ENCODE data around the gene PTPRN2. TPM values are rescaled to one million over a fixed set of nuclear protein-coding genes. Genes with fewer than 3 reads are reported as not detected.
"Not testable (repeated sequence)": the region's sequence is repeated elsewhere in the genome, so short reads cannot be mapped to it uniquely, and the experiment has no call there.

The PTPRN2 gene
- total RNA-seq, 1 experiment from 2014 or later = 1.7 TPM

DNA sequence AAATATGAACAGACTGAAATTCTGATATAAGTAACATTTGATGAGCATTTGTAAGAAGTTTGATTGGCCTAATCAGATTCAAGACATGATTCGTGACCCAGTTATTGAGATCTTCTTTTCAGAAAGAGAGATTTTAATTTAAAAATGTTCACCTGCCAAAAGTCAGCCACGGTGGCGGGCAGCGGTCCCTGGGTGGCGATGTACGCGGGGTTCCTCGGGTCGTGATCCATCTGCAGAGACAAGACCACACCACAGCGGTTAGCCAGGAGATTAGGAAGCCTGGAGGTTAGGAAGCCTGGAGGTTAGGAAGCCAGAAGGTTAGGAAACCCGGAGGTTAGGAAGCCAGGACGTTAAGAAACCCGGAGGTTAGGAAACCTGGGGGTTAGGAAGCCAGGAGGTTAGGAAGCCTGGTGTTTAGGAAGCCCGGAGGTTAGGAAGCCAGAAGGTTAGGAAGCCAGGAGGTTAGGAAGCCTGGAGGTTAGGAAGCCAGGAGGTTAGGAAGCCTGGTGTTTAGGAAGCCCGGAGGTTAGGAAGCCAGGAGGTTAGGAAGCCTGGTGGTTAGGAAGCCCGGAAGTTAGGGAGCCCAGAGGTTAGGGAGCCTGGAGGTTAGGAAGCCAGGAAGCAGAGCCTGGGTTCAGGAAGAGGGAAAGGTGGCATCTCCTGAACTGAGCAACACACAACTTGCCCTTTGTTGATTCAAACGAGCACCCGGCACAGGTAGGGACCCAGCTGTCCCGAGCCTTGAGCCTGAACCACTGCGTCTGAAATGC lies 992.4 kb downstream of the PTPRN2 start:
- H3K27me3 ChIP-seq (ENCODE audit: low read length) = no peaks in the 10 kb centered on the region
- no peaks in the 10 kb centered on the region for H4K20me1 ChIP-seq (ENCODE audit: insufficient read depth, low read depth, low read length)
- DNase-seq = no peak
- H3K36me3 ChIP-seq (ENCODE audit: insufficient read depth, low read length) = no peaks in the 10 kb centered on the region
- H2AFZ ChIP-seq (ENCODE audit: low read length) = no peak overlapping the region
- H3K4me3 ChIP-seq (ENCODE audit: low read length) = no peak overlapping the region
- H3K4me2 ChIP-seq (ENCODE audit: low read depth, low read length, poor library complexity, severe bottlenecking) = no peak overlapping the region
- no peaks in the 10 kb centered on the region for H3K79me2 ChIP-seq (ENCODE audit: low read length)
- no peaks in the 10 kb centered on the region for H3K9me3 ChIP-seq (ENCODE audit: low read length)
- no peak overlapping the region for H3K9ac ChIP-seq (ENCODE audit: low read length)
- H3K9me2 ChIP-seq (replicated peaks; ENCODE audit: insufficient read depth, low read length) = no peaks in the 10 kb centered on the region
- H3K27ac ChIP-seq (ENCODE audit: low read length) = no peak overlapping the region
- no peaks in the 10 kb centered on the region for H3K4me1 ChIP-seq (ENCODE audit: low read length)

DNA sequence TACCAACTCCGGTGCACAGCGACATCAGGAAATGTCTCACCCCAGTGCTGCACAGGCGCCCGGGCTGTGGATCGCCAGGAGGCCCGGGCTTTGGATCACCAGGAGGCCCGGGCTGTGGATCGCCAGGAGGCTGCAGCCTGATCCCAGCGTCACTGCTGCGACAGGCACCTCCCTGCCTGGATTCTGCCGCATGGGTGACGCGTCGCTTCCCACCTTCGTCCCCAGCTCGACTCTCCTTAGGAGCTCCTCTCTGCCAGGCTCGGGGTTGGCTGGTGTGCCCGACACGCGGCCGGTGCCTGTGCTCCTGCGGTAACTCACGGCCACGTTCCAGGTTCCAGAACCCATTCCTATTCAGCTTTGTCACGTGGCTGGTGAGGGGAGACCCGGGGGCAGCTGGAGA lies 993.3 kb downstream of the PTPRN2 start:
- H2AFZ ChIP-seq (ENCODE audit: low read length) = no peak overlapping the region
- DNase-seq = no peak
- H3K27me3 ChIP-seq (ENCODE audit: low read length) = no peaks in the 10 kb centered on the region
- H3K9ac ChIP-seq (ENCODE audit: low read length) = no peak overlapping the region
- H3K9me3 ChIP-seq (ENCODE audit: low read length) = no peaks in the 10 kb centered on the region
- no peak overlapping the region for H3K27ac ChIP-seq (ENCODE audit: low read length)
- H3K4me2 ChIP-seq (ENCODE audit: low read depth, low read length, poor library complexity, severe bottlenecking) = no peak overlapping the region
- H3K36me3 ChIP-seq (ENCODE audit: insufficient read depth, low read length) = no peaks in the 10 kb centered on the region
- H3K4me3 ChIP-seq (ENCODE audit: low read length) = no peak overlapping the region
- H3K9me2 ChIP-seq (replicated peaks; ENCODE audit: insufficient read depth, low read length) = no peaks in the 10 kb centered on the region
- H4K20me1 ChIP-seq (ENCODE audit: insufficient read depth, low read depth, low read length) = no peaks in the 10 kb centered on the region
- no peaks in the 10 kb centered on the region for H3K4me1 ChIP-seq (ENCODE audit: low read length)
- H3K79me2 ChIP-seq (ENCODE audit: low read length) = no peaks in the 10 kb centered on the region

GRCh38 chr7:157593541-157593940 lies 994.1 kb downstream of the PTPRN2 start:
- no peak overlapping the region for H2AFZ ChIP-seq (ENCODE audit: low read length)
- no peaks in the 10 kb centered on the region for H3K4me1 ChIP-seq (ENCODE audit: low read length)
- no peaks in the 10 kb centered on the region for H4K20me1 ChIP-seq (ENCODE audit: insufficient read depth, low read depth, low read length)
- no peaks in the 10 kb centered on the region for H3K79me2 ChIP-seq (ENCODE audit: low read length)
- no peaks in the 10 kb centered on the region for H3K36me3 ChIP-seq (ENCODE audit: insufficient read depth, low read length)
- H3K4me2 ChIP-seq (ENCODE audit: low read depth, low read length, poor library complexity, severe bottlenecking) = no peak overlapping the region
- DNase-seq = no peak
- no peaks in the 10 kb centered on the region for H3K9me3 ChIP-seq (ENCODE audit: low read length)
- no peaks in the 10 kb centered on the region for H3K9me2 ChIP-seq (replicated peaks; ENCODE audit: insufficient read depth, low read length)
- H3K9ac ChIP-seq (ENCODE audit: low read length) = no peak overlapping the region
- H3K4me3 ChIP-seq (ENCODE audit: low read length) = no peak overlapping the region
- no peaks in the 10 kb centered on the region for H3K27me3 ChIP-seq (ENCODE audit: low read length)
- no peak overlapping the region for H3K27ac ChIP-seq (ENCODE audit: low read length)

DNA sequence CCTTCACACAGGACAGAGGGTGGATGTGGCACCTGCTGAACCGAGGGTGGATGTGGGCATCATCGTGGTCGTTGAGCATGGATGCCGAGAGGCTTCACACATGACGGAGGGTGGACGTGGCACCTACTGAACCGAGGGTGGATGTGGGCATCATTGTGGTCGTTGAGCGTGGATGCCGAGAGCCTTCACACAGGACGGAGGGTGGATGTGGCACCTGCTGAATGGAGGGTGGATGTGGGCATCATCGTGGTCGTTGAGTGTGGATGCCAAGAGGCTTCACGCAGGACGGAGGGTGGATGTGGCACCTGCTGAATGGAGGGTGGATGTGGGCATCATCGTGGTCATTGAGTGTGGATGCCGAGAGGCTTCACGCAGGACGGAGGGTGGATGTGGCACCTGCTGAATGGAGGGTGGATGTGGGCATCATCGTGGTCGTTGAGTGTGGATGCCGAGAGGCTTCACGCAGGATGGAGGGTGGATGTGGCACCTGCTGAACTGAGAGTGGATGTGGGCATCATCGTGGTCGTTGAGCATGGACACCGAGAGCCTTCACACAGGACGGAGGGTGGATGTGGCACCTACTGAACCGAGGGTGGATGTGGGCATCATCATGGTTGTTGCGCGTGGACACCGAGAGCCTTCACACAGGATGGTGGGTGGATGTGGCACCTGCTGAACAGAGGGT lies 994.8 kb downstream of the PTPRN2 start:
- not testable (repeated sequence) for H3K4me3 ChIP-seq (ENCODE audit: low read length); H3K9me3 ChIP-seq (ENCODE audit: low read length); H3K27me3 ChIP-seq (ENCODE audit: low read length); H3K79me2 ChIP-seq (ENCODE audit: low read length); H3K27ac ChIP-seq (ENCODE audit: low read length); H3K4me2 ChIP-seq (ENCODE audit: low read depth, low read length, poor library complexity, severe bottlenecking); H3K9ac ChIP-seq (ENCODE audit: low read length); DNase-seq; H3K4me1 ChIP-seq (ENCODE audit: low read length); H3K9me2 ChIP-seq (replicated peaks; ENCODE audit: insufficient read depth, low read length); H4K20me1 ChIP-seq (ENCODE audit: insufficient read depth, low read depth, low read length); H3K36me3 ChIP-seq (ENCODE audit: insufficient read depth, low read length); H2AFZ ChIP-seq (ENCODE audit: low read length)

DNA sequence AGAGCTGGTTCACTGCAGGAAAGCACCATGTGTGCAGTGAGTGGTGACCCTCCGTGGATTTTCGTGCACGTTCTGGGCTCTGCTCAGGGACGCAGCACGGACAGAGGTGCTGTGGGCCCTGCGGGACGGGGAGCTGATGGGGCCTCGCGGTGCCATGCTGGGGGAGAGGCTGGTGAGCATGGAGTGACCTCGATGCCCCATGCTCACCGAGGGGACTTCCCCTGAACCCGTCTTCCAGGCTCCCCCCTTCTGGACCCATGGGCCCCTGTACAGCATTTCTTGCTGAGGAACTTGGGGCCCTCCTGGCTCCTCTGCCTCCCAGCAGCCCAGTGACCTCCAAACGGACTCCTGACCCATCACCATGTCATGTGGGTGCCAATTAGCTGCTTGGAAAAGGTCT lies 997.1 kb downstream of the PTPRN2 start:
- Histone ChIP-seq H2AFZ (ENCODE audit: low read length) (no peak overlapping the region), H3K9me2 (replicated peaks; ENCODE audit: insufficient read depth, low read length) (no peaks in the 10 kb centered on the region), H3K4me3 (ENCODE audit: low read length) (no peak overlapping the region), H3K4me1 (ENCODE audit: low read length) (peaks cover 5% of the 10 kb centered on the region; the same call in 1 of the 2 replicates), H3K27ac (ENCODE audit: low read length) (no peak overlapping the region), H3K27me3 (ENCODE audit: low read length) (no peaks in the 10 kb centered on the region), H4K20me1 (ENCODE audit: insufficient read depth, low read depth, low read length) (no peaks in the 10 kb centered on the region), H3K36me3 (ENCODE audit: insufficient read depth, low read length) (no peaks in the 10 kb centered on the region), H3K79me2 (ENCODE audit: low read length) (no peaks in the 10 kb centered on the region), H3K9ac (ENCODE audit: low read length) (no peak overlapping the region), H3K9me3 (ENCODE audit: low read length) (no peaks in the 10 kb centered on the region), H3K4me2 (ENCODE audit: low read depth, low read length, poor library complexity, severe bottlenecking) (no peak overlapping the region)
- DNase-seq = no peak

DNA sequence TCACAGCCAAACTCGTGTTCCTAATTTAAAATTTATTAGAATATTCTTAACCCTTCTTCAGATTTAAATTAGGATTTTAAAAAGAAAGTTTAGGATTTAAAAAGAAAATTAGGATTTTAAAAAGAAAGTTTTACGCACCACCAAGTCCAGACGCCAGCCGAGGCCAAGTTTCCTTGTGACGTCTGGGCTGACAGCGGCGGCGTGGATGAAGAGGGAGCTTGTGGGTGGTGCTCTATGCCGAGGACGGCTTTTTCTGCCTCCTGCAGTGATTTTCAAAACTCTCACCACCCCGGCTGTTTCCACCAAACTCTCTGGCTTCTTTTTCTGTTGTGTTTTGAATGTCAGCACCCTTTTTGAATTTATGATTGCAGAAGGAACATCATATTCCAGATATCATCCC lies 997.9 kb downstream of the PTPRN2 start:
- no peak overlapping the region for H3K9ac ChIP-seq (ENCODE audit: low read length)
- no peaks in the 10 kb centered on the region for H3K9me2 ChIP-seq (replicated peaks; ENCODE audit: insufficient read depth, low read length)
- H3K79me2 ChIP-seq (ENCODE audit: low read length) = no peaks in the 10 kb centered on the region
- no peak overlapping the region for H2AFZ ChIP-seq (ENCODE audit: low read length)
- H3K27me3 ChIP-seq (ENCODE audit: low read length) = no peaks in the 10 kb centered on the region
- no peak overlapping the region for H3K27ac ChIP-seq (ENCODE audit: low read length)
- H3K4me1 ChIP-seq (ENCODE audit: low read length) = peaks cover 7% of the 10 kb centered on the region; the same call in 1 of the 2 replicates
- H3K9me3 ChIP-seq (ENCODE audit: low read length) = no peaks in the 10 kb centered on the region
- no peak for DNase-seq
- no peak overlapping the region for H3K4me3 ChIP-seq (ENCODE audit: low read length)
- no peaks in the 10 kb centered on the region for H3K36me3 ChIP-seq (ENCODE audit: insufficient read depth, low read length)
- no peaks in the 10 kb centered on the region for H4K20me1 ChIP-seq (ENCODE audit: insufficient read depth, low read depth, low read length)
- H3K4me2 ChIP-seq (ENCODE audit: low read depth, low read length, poor library complexity, severe bottlenecking) = no peak overlapping the region

DNA sequence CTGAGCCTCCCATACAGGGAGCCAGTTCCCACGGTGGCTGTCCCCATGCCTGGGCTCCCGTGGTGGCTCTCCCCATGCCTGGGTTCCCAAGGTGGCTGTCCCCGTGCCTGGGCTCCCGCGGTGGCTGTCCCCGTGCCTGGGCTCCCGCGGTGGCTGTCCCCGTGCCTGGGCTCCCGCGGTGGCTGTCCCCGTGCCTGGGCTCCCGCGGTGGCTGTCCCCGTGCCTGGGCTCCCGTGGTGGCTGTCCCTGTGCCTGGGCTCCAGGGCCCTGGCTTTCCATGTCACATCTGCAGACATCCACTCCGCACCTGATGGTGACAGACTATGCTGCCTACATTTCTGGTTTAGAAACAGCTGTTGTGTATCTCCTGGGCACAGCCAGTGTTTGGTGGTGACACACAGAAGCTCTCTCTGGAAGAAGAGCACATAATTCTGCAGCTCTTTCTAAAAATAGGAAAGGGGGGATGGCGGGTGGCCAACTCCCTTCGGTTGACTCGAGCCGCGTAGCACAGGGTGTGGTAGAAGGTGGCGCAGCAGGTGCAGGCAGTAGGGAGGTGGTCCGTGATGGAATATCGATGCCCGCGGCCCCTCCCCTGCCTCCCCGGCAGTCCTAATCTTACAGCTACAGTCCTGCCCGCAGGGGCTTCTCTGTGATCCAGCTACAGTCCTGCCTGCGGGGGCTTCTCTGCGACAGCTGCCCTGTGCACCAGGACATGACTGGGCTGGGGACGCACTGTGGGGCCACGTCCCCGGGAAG lies 999.6 kb downstream of the PTPRN2 start:
- no peaks in the 10 kb centered on the region for H3K79me2 ChIP-seq (ENCODE audit: low read length)
- H3K9ac ChIP-seq (ENCODE audit: low read length) = no peak overlapping the region
- H3K27ac ChIP-seq (ENCODE audit: low read length) = no peak overlapping the region
- no peak overlapping the region for H3K4me2 ChIP-seq (ENCODE audit: low read depth, low read length, poor library complexity, severe bottlenecking)
- no peaks in the 10 kb centered on the region for H3K27me3 ChIP-seq (ENCODE audit: low read length)
- no peaks in the 10 kb centered on the region for H3K36me3 ChIP-seq (ENCODE audit: insufficient read depth, low read length)
- H3K4me3 ChIP-seq (ENCODE audit: low read length) = no peak overlapping the region
- H2AFZ ChIP-seq (ENCODE audit: low read length) = no peak overlapping the region
- no peak for DNase-seq
- H3K4me1 ChIP-seq (ENCODE audit: low read length) = peaks cover 7% of the 10 kb centered on the region; the same call in 1 of the 2 replicates
- H4K20me1 ChIP-seq (ENCODE audit: insufficient read depth, low read depth, low read length) = no peaks in the 10 kb centered on the region
- H3K9me3 ChIP-seq (ENCODE audit: low read length) = no peaks in the 10 kb centered on the region
- no peaks in the 10 kb centered on the region for H3K9me2 ChIP-seq (replicated peaks; ENCODE audit: insufficient read depth, low read length)
